Measurements from ENCODE around the gene NFAM1. TPM values are rescaled to one million over a fixed set of nuclear protein-coding genes. Genes with fewer than 3 reads are reported as not detected.

The NFAM1 gene
- total and polyA plus RNA-seq, 4 experiments from 2014 or later = 0.05 to 0.55 (median 0.29) TPM; not detected in 1

- POLR2A ChIA-PET (ENCODE audit: partially characterized antibody) = interaction anchor here (1.6 kb wide), 1 partner anchor 343 kb away, joined by 3 read pairs; the partner anchor contains the start of gene NDUFA6
- no peaks in the 10 kb centered on the region for H3K36me3 Mint-ChIP-seq
- Histone ChIP-seq H3K9me3 (ENCODE audit: control insufficient read depth in 1 of 2, low read length in 2 of 2) (no peaks in the 10 kb centered on the region), H3K27ac (ENCODE audit: low read depth, low read length) (no peak overlapping the region), H3K27me3 (ENCODE audit: insufficient read depth, low read length) (no peaks in the 10 kb centered on the region), H3K36me3 (ENCODE audit: insufficient read depth, low read length) (no peaks in the 10 kb centered on the region), H3K4me3 (ENCODE audit: low read length in 2 of 2) (no peak overlapping the region), H3K4me1 (ENCODE audit: insufficient read depth, low read length) (peaks cover 10% of the 10 kb centered on the region)
- no peak overlapping the region for H3K27ac Mint-ChIP-seq
- intact Hi-C loops (cut with micrococcal nuclease) = no loop called here
- peaks cover 2 to 12% of the 10 kb centered on the region in 2 donors for H3K27me3 Mint-ChIP-seq
- no peak for DNase-seq
- CTCF ChIA-PET (ENCODE audit: partially characterized antibody) = interaction anchor here (1.0 to 2.8 kb wide), 3 partner anchors 10 to 343 kb away, joined by 3 to 16 read pairs (median 4); partner anchors contain the start of gene NDUFA6
- H3K4me1 Mint-ChIP-seq = peaks cover 3 to 7% (median 5%) of the 10 kb centered on the region in 4 donors
- no peaks in the 10 kb centered on the region for H3K9me3 Mint-ChIP-seq
- H3K4me3 Mint-ChIP-seq = no peak overlapping the region
Measured at GRCh38 chr22:42433754-42434682, 1.8 kb upstream of the NFAM1 start.

GRCh38 chr22:42432818-42433217 lies 615 bp upstream of the NFAM1 start:
- no peak overlapping the region for H3K27ac ChIP-seq (ENCODE audit: low read depth, low read length)
- ChIA-PET POLR2A (ENCODE audit: partially characterized antibody) (no interaction called here), CTCF (ENCODE audit: partially characterized antibody) (interaction anchor here (1.2 to 1.3 kb wide), 2 partner anchors 261 to 267 kb away, joined by 3 read pairs; no protein-coding TSS in a partner anchor)
- Mint-ChIP-seq H3K27me3 (peaks cover 3 to 12% of the 10 kb centered on the region in 2 donors), H3K27ac (no peak overlapping the region), H3K4me1 (peaks cover 3 to 7% (median 5%) of the 10 kb centered on the region in 4 donors), H3K9me3 (no peaks in the 10 kb centered on the region), H3K36me3 (no peaks in the 10 kb centered on the region), H3K4me3 (no peak overlapping the region)
- H3K9me3 ChIP-seq (ENCODE audit: control insufficient read depth in 1 of 2, low read length in 2 of 2) = no peaks in the 10 kb centered on the region
- H3K36me3 ChIP-seq (ENCODE audit: insufficient read depth, low read length) = no peaks in the 10 kb centered on the region
- H3K4me1 ChIP-seq (ENCODE audit: insufficient read depth, low read length) = peaks cover 6% of the 10 kb centered on the region
- no peak overlapping the region for H3K4me3 ChIP-seq (ENCODE audit: low read length in 2 of 2)
- no peak for DNase-seq
- no peaks in the 10 kb centered on the region for H3K27me3 ChIP-seq (ENCODE audit: insufficient read depth, low read length)
- intact Hi-C loops (cut with micrococcal nuclease) = no loop called here

- H3K27me3 Mint-ChIP-seq = peaks cover 9 to 15% of the 10 kb centered on the region in 2 donors
- H3K4me1 ChIP-seq (ENCODE audit: insufficient read depth, low read length) = no peaks in the 10 kb centered on the region
- H3K36me3 Mint-ChIP-seq = no peaks in the 10 kb centered on the region
- CTCF ChIA-PET (ENCODE audit: partially characterized antibody) = interaction anchor here (0.6 to 2.2 kb wide), 4 partner anchors 13 to 340 kb away, joined by 3 to 6 read pairs (median 3); no protein-coding TSS in a partner anchor
- DNase-seq = no peak
- POLR2A ChIA-PET (ENCODE audit: partially characterized antibody) = interaction anchor here (0.9 kb wide), 1 partner anchor 12 kb away, joined by 4 read pairs; no protein-coding TSS in a partner anchor
- no peaks in the 10 kb centered on the region for H3K4me1 Mint-ChIP-seq
- H3K4me3 Mint-ChIP-seq = no peak overlapping the region
- H3K27ac ChIP-seq (ENCODE audit: low read depth, low read length) = no peak overlapping the region
- no peaks in the 10 kb centered on the region for H3K36me3 ChIP-seq (ENCODE audit: insufficient read depth, low read length)
- H3K9me3 Mint-ChIP-seq = no peaks in the 10 kb centered on the region
- no peak overlapping the region for H3K4me3 ChIP-seq (ENCODE audit: low read length in 2 of 2)
- H3K9me3 ChIP-seq (ENCODE audit: control insufficient read depth in 1 of 2, low read length in 2 of 2) = no peaks in the 10 kb centered on the region
- intact Hi-C loops (cut with micrococcal nuclease) = no loop called here
- H3K27ac Mint-ChIP-seq = no peak overlapping the region
- H3K27me3 ChIP-seq (ENCODE audit: insufficient read depth, low read length) = no peaks in the 10 kb centered on the region
Measured at GRCh38 chr22:42431401-42432019, 693 bp downstream of the NFAM1 start.

GRCh38 chr22:42430528-42431125 lies 1.6 kb downstream of the NFAM1 start:
- Mint-ChIP-seq H3K27ac (peak overlapping the region in 1 of 7 donors; percentile 27), H3K9me3 (no peaks in the 10 kb centered on the region), H3K36me3 (no peaks in the 10 kb centered on the region), H3K4me3 (no peak overlapping the region), H3K27me3 (peaks cover 9 to 15% of the 10 kb centered on the region in 2 donors), H3K4me1 (no peaks in the 10 kb centered on the region)
- Histone ChIP-seq H3K4me1 (ENCODE audit: insufficient read depth, low read length) (no peaks in the 10 kb centered on the region), H3K9me3 (ENCODE audit: control insufficient read depth in 1 of 2, low read length in 2 of 2) (no peaks in the 10 kb centered on the region), H3K27ac (ENCODE audit: low read depth, low read length) (no peak overlapping the region), H3K36me3 (ENCODE audit: insufficient read depth, low read length) (no peaks in the 10 kb centered on the region), H3K27me3 (ENCODE audit: insufficient read depth, low read length) (no peaks in the 10 kb centered on the region), H3K4me3 (ENCODE audit: low read length in 2 of 2) (no peak overlapping the region)
- DNase-seq = no peak
- CTCF ChIA-PET (ENCODE audit: partially characterized antibody) = interaction anchor here (0.6 to 2.2 kb wide), 2 partner anchors 14 to 339 kb away, joined by 3 to 6 read pairs; no protein-coding TSS in a partner anchor
- intact Hi-C loops (cut with micrococcal nuclease) = no loop called here
- POLR2A ChIA-PET (ENCODE audit: partially characterized antibody) = no interaction called here

GRCh38 chr22:42428760-42429159 lies 3.4 kb downstream of the NFAM1 start:
- intact Hi-C loops (cut with micrococcal nuclease) = no loop called here
- POLR2A ChIA-PET (ENCODE audit: partially characterized antibody) = no interaction called here
- Histone ChIP-seq H3K36me3 (ENCODE audit: insufficient read depth, low read length) (no peaks in the 10 kb centered on the region), H3K9me3 (ENCODE audit: control insufficient read depth in 1 of 2, low read length in 2 of 2) (no peaks in the 10 kb centered on the region), H3K4me3 (ENCODE audit: low read length in 2 of 2) (no peak overlapping the region), H3K27me3 (ENCODE audit: insufficient read depth, low read length) (no peaks in the 10 kb centered on the region), H3K4me1 (ENCODE audit: insufficient read depth, low read length) (no peaks in the 10 kb centered on the region), H3K27ac (ENCODE audit: low read depth, low read length) (no peak overlapping the region)
- no peaks in the 10 kb centered on the region for H3K9me3 Mint-ChIP-seq
- peak overlapping the region in 1 of 7 donors; percentile 66 for H3K27ac Mint-ChIP-seq
- H3K36me3 Mint-ChIP-seq = no peaks in the 10 kb centered on the region
- H3K4me1 Mint-ChIP-seq = no peaks in the 10 kb centered on the region
- CTCF ChIA-PET (ENCODE audit: partially characterized antibody) = interaction anchor here (1.8 kb wide), 1 partner anchor 13 kb away, joined by 4 read pairs; no protein-coding TSS in a partner anchor
- no peak overlapping the region for H3K4me3 Mint-ChIP-seq
- H3K27me3 Mint-ChIP-seq = peaks cover 11 to 17% of the 10 kb centered on the region in 2 donors
- DNase-seq = no peak

- Mint-ChIP-seq H3K27ac (no peak overlapping the region), H3K9me3 (peaks cover 0 to under 1% (median 0%) of the 10 kb centered on the region in 8 donors), H3K4me3 (no peak overlapping the region), H3K36me3 (no peaks in the 10 kb centered on the region), H3K27me3 (peaks cover 11 to 17% of the 10 kb centered on the region in 2 donors), H3K4me1 (no peaks in the 10 kb centered on the region)
- Histone ChIP-seq H3K36me3 (ENCODE audit: insufficient read depth, low read length) (no peaks in the 10 kb centered on the region), H3K4me3 (ENCODE audit: low read length in 2 of 2) (no peak overlapping the region), H3K27me3 (ENCODE audit: insufficient read depth, low read length) (no peaks in the 10 kb centered on the region), H3K4me1 (ENCODE audit: insufficient read depth, low read length) (no peaks in the 10 kb centered on the region), H3K9me3 (ENCODE audit: control insufficient read depth in 1 of 2, low read length in 2 of 2) (no peaks in the 10 kb centered on the region), H3K27ac (ENCODE audit: low read depth, low read length) (no peak overlapping the region)
- POLR2A ChIA-PET (ENCODE audit: partially characterized antibody) = no interaction called here
- intact Hi-C loops (cut with micrococcal nuclease) = no loop called here
- CTCF ChIA-PET (ENCODE audit: partially characterized antibody) = interaction anchor here (1.8 kb wide), 1 partner anchor 14 kb away, joined by 4 read pairs; no protein-coding TSS in a partner anchor
- DNase-seq = no peak
Measured at GRCh38 chr22:42428025-42428424, 4.2 kb downstream of the NFAM1 start.

GRCh38 chr22:42427167-42427566 lies 5.0 kb downstream of the NFAM1 start:
- Mint-ChIP-seq H3K27ac (no peak overlapping the region), H3K36me3 (no peaks in the 10 kb centered on the region), H3K4me1 (no peaks in the 10 kb centered on the region), H3K4me3 (no peak overlapping the region), H3K27me3 (peaks cover 11 to 15% of the 10 kb centered on the region in 2 donors), H3K9me3 (peaks cover 0 to 2% (median 0%) of the 10 kb centered on the region in 8 donors)
- no peak for DNase-seq
- Histone ChIP-seq H3K27me3 (ENCODE audit: insufficient read depth, low read length) (no peaks in the 10 kb centered on the region), H3K9me3 (ENCODE audit: control insufficient read depth in 1 of 2, low read length in 2 of 2) (no peaks in the 10 kb centered on the region), H3K27ac (ENCODE audit: low read depth, low read length) (no peak overlapping the region), H3K4me3 (ENCODE audit: low read length in 2 of 2) (no peak overlapping the region), H3K4me1 (ENCODE audit: insufficient read depth, low read length) (no peaks in the 10 kb centered on the region), H3K36me3 (ENCODE audit: insufficient read depth, low read length) (no peaks in the 10 kb centered on the region)
- ChIA-PET CTCF (ENCODE audit: partially characterized antibody) (no interaction called here), POLR2A (ENCODE audit: partially characterized antibody) (no interaction called here)
- intact Hi-C loops (cut with micrococcal nuclease) = no loop called here
